ENCODE results near the gene CLIC5.
A peak's percentile ranks its signal among the peaks of the same experiment; 100 is the strongest.

Gene CLIC5

GRCh38 chr6:45880676-45881075, 135.0 kb downstream of the CLIC5 start:
- no peaks in the 10 kb centered on the region for H3K36me3 Mint-ChIP-seq
- DNase-seq (no peak), ATAC-seq (replicated peaks) (no peak)
- no peak overlapping the region for H3K27ac Mint-ChIP-seq
- H3K9me3 Mint-ChIP-seq, result peaks cover 0 to 1% of the 10 kb centered on the region in 2 donors
- H3K27me3 Mint-ChIP-seq, result peaks cover 11 to 20% of the 10 kb centered on the region in 2 donors
- H3K4me3 Mint-ChIP-seq, result no peak overlapping the region
- peaks cover 5 to 9% of the 10 kb centered on the region in 2 donors for H3K4me1 Mint-ChIP-seq

DNA sequence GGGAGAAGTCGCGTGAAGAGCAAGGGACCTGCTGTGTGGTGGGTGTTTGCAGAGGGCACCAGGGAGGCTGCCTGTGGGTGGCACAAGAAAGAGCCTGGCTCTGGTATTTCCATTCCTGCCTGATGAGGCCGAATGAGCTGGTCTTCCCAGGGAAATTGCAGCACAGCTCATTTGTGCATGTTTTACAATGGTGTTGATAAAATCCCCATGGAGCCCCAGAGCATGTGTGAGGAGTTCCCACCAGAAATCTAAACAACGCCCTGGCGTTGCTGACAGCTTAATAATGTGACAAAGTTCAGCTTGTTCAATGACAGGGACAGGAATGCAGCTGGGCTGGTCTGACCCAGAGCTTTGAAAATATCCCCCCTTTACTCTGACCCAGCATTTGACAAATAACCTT, 135.5 kb downstream of the CLIC5 start:
- DNase-seq, result no peak
- Mint-ChIP-seq H3K27me3 (peaks cover 11 to 20% of the 10 kb centered on the region in 2 donors), H3K4me3 (no peak overlapping the region), H3K27ac (no peak overlapping the region), H3K9me3 (peaks cover 0 to 1% of the 10 kb centered on the region in 2 donors), H3K4me1 (peaks cover 5 to 9% of the 10 kb centered on the region in 2 donors), H3K36me3 (no peaks in the 10 kb centered on the region)
- no peak for ATAC-seq (replicated peaks)

- Mint-ChIP-seq H3K27ac (no peak overlapping the region), H3K4me1 (peaks cover 5 to 9% of the 10 kb centered on the region in 2 donors), H3K9me3 (peaks cover 0 to 1% of the 10 kb centered on the region in 2 donors), H3K4me3 (no peak overlapping the region), H3K36me3 (no peaks in the 10 kb centered on the region), H3K27me3 (peaks cover 10 to 11% of the 10 kb centered on the region in 2 donors)
- peak; percentile 41 to 63 for ATAC-seq (replicated peaks)
- no peak for DNase-seq
Observed at GRCh38 chr6:45877970-45878590, 137.6 kb downstream of the CLIC5 start.

- ATAC-seq (replicated peaks) (no peak), DNase-seq (no peak)
- Mint-ChIP-seq H3K9me3 (no peaks in the 10 kb centered on the region), H3K27ac (no peak overlapping the region), H3K4me3 (no peak overlapping the region), H3K36me3 (no peaks in the 10 kb centered on the region), H3K4me1 (peaks cover 1 to 3% of the 10 kb centered on the region in 2 donors), H3K27me3 (peaks cover 14% of the 10 kb centered on the region in 2 donors)
Observed at GRCh38 chr6:45872827-45873365, 142.8 kb downstream of the CLIC5 start.

DNA sequence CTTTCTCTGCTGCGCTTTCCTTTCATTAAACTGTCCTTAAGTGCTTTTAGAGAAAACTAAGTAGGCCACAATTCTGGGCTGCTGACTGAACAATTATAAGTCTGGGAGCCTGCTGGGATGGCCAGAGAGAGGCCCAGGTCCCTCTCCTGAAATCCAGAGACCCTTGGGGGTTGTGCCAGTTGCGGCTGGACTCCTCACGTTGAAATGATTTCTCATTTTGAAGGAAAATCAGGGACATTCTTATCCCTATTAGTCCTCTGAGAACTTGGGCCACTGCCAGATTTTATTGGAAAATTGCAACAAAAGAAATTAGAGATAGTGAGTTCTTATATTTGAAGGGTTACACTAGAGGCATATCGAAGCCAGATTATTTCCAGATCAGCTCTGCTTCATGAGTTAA, 145.1 kb downstream of the CLIC5 start:
- ATAC-seq (replicated peaks), result no peak
- Mint-ChIP-seq H3K4me1 (no peaks in the 10 kb centered on the region), H3K9me3 (no peaks in the 10 kb centered on the region), H3K36me3 (no peaks in the 10 kb centered on the region), H3K27ac (peak overlapping the region; percentile 37), H3K4me3 (no peak overlapping the region), H3K27me3 (peaks cover 18 to 28% of the 10 kb centered on the region in 2 donors)
- no peak for DNase-seq

GRCh38 chr6:45864651-45865050, 151.0 kb downstream of the CLIC5 start:
- ATAC-seq (replicated peaks) (no peak), DNase-seq (no peak)
- H3K27ac Mint-ChIP-seq, result no peak overlapping the region
- H3K4me3 Mint-ChIP-seq, result no peak overlapping the region
- H3K27me3 Mint-ChIP-seq, result peaks cover 15 to 31% of the 10 kb centered on the region in 2 donors
- no peaks in the 10 kb centered on the region for H3K9me3 Mint-ChIP-seq
- H3K4me1 Mint-ChIP-seq, result no peaks in the 10 kb centered on the region
- H3K36me3 Mint-ChIP-seq, result no peaks in the 10 kb centered on the region

GRCh38 chr6:45858691-45859090, 157.0 kb downstream of the CLIC5 start:
- Mint-ChIP-seq H3K36me3 (no peaks in the 10 kb centered on the region), H3K4me3 (no peak overlapping the region), H3K27me3 (peaks cover 15 to 19% of the 10 kb centered on the region in 2 donors), H3K4me1 (no peaks in the 10 kb centered on the region), H3K9me3 (no peaks in the 10 kb centered on the region), H3K27ac (no peak overlapping the region)
- DNase-seq (no peak), ATAC-seq (replicated peaks) (no peak)

DNA sequence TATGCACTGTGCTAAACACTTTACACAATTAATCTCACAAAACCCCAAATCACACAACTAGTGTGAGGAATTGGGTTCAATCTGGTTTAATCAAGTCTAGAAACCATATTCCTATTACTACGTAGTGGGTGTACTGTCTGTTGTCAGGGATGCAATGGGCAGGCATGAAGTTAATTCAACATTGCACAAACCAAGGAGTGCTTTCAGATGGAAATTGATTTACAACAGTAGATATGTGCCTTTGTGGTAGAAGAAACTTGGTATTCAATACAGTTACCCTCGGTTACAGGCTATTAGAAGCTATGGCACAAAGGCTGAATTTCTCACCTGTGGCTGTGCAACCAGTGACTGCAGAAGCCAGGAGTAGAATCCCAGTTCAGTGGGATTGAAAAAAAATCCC, 157.8 kb downstream of the CLIC5 start:
- no peaks in the 10 kb centered on the region for H3K4me1 Mint-ChIP-seq
- no peaks in the 10 kb centered on the region for H3K9me3 Mint-ChIP-seq
- H3K36me3 Mint-ChIP-seq, result no peaks in the 10 kb centered on the region
- no peak overlapping the region for H3K27ac Mint-ChIP-seq
- DNase-seq (no peak), ATAC-seq (replicated peaks) (no peak)
- no peak overlapping the region for H3K4me3 Mint-ChIP-seq
- peaks cover 19 to 24% of the 10 kb centered on the region in 2 donors for H3K27me3 Mint-ChIP-seq

GRCh38 chr6:45855642-45856394, 159.8 kb downstream of the CLIC5 start:
- no peak for ATAC-seq (replicated peaks)
- Mint-ChIP-seq H3K9me3 (no peaks in the 10 kb centered on the region), H3K27ac (no peak overlapping the region), H3K4me1 (no peaks in the 10 kb centered on the region), H3K36me3 (no peaks in the 10 kb centered on the region), H3K4me3 (no peak overlapping the region), H3K27me3 (peaks cover 27 to 30% of the 10 kb centered on the region in 2 donors)
- DNase-seq, result no peak

DNA sequence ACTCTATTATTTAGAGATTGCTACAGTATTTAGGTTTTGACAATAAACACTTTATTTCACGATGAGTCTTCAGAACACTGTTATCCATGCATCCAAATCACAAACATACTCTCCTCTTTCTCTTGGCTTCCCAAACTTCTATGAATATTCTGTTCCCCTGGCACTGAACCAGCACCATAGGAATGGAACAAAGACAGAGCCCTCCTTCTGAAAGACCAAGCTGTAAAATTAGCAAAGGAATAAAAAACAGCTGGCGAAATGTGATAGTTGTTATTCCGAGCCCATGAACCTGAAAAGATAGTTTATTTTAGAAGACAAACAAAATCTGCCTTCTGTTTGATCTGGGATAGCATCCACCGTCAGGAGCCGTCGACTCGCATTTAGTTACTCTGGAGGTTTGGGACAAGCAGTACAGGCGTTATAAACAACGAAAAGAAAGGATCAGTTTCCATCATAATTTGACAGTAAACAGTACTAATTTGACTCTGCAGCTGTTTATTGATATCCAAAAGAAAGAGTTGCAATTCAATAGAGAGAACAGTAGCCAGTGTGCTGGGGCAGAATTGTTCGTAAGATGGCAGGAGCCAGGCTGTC, 161.4 kb downstream of the CLIC5 start:
- Mint-ChIP-seq H3K27ac (no peak overlapping the region), H3K9me3 (no peaks in the 10 kb centered on the region), H3K27me3 (peaks cover 16 to 18% of the 10 kb centered on the region in 2 donors), H3K4me3 (no peak overlapping the region), H3K36me3 (no peaks in the 10 kb centered on the region), H3K4me1 (no peaks in the 10 kb centered on the region)
- no peak for DNase-seq
- ATAC-seq (replicated peaks), result no peak

DNA sequence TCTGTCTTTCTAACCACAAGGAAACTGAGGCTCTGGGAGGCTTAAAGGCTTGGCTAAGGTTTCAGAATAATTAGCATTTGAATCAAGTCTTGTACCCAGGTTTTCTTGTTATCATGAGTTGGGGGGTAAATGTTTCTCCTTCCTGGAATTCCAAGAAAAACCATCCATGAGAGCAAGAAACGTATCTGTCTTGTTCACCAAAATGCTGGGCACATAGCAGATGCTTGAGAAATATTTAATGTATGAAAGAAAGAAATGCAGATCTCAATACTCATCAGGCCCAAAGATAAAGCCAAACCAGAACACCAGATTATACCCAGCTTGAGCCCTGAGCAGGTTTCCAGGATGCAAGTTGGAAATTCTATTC, 164.6 kb downstream of the CLIC5 start:
- H3K27me3 Mint-ChIP-seq, result peaks cover 12% of the 10 kb centered on the region in 2 donors
- no peak overlapping the region for H3K4me3 Mint-ChIP-seq

DNA sequence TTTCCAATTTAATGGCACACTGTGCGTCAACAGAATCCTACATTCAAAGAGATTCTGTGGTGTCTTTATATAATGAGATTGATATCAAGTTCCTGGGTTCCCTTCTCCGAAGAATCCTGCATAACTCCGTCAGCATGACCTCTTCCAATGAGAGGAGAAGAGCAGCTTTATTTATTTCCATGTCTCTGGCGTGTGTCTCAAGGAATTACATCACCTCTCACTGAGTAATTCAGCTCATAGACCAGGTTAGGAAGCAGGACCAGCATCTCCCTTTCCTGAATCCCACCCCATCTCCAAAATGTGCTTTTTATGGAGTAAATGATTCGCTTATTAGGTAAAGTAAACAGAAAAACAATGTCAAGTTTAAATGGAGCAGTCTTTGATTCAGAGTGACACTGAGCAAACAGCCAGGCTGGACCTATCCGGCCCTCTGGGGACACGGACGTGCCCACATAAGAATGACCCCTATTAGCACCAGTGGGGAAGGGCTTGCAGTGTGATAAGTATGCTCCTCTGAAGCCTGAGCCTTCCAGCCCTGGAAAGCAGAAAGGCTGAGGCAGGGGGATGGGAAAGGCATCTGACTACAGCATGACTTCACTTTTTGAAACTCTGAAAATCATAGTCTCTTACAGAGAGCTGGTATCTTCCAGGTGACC, 165.2 kb downstream of the CLIC5 start:
- no peak overlapping the region for H3K27ac Mint-ChIP-seq
- no peaks in the 10 kb centered on the region for H3K4me1 Mint-ChIP-seq
- no peak overlapping the region for H3K4me3 Mint-ChIP-seq
- H3K9me3 Mint-ChIP-seq, result no peaks in the 10 kb centered on the region
- H3K27me3 Mint-ChIP-seq, result peaks cover 12% of the 10 kb centered on the region in 2 donors
- no peak for DNase-seq
- no peak for ATAC-seq (replicated peaks)
- H3K36me3 Mint-ChIP-seq, result no peaks in the 10 kb centered on the region

More for the DNA sequence above, 164.6 kb downstream of the CLIC5 start:
- no peak overlapping the region for H3K27ac Mint-ChIP-seq
- no peaks in the 10 kb centered on the region for H3K9me3 Mint-ChIP-seq
- ATAC-seq (replicated peaks) (no peak), DNase-seq (no peak)
- H3K36me3 Mint-ChIP-seq, result no peaks in the 10 kb centered on the region
- H3K4me1 Mint-ChIP-seq, result no peaks in the 10 kb centered on the region

- Mint-ChIP-seq H3K36me3 (no peaks in the 10 kb centered on the region), H3K4me3 (no peak overlapping the region), H3K4me1 (no peaks in the 10 kb centered on the region), H3K27ac (no peak overlapping the region), H3K9me3 (no peaks in the 10 kb centered on the region), H3K27me3 (peaks cover 0 to 4% of the 10 kb centered on the region in 2 donors)
- ATAC-seq (replicated peaks), result no peak
- DNase-seq, result no peak
Observed at GRCh38 chr6:45845567-45845966, 170.1 kb downstream of the CLIC5 start.

DNA sequence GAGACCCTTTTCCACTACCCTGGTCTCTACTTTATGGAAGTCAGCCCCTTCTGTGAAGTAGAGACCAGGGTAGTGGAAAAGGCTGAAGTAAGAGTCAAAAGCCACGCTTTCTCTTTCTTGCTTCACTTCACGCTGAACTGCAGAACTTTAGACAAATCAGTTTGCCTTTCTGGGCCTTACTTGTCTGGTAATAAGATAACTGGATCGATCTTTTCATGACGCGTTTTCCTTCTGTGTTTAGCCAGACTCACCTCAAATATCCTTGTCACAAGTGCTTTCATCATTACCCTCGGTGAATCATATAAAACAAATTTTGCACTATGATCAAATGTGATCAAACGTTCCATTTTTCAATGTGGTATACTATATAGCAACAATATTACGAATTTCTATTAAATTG, 170.7 kb downstream of the CLIC5 start:
- Mint-ChIP-seq H3K4me3 (no peak overlapping the region), H3K27ac (no peak overlapping the region), H3K9me3 (no peaks in the 10 kb centered on the region), H3K4me1 (no peaks in the 10 kb centered on the region), H3K36me3 (no peaks in the 10 kb centered on the region), H3K27me3 (peaks cover 0 to 6% of the 10 kb centered on the region in 2 donors)
- ATAC-seq (replicated peaks) (no peak), DNase-seq (no peak)
